Aorta (tissue), 5 donors: ENCODE results near the gene BIVM. TPM values are rescaled to one million over a fixed set of nuclear protein-coding genes. Genes with fewer than 3 reads are reported as not detected.

Source experiments
- ATAC-seq: fragments of 200-7000 bp; cut with Tn5 transposase; one replicate; pipeline ENCODE4 v1.9.1; 2022; ENCODE audit warnings: moderate library complexity; ENCODE audit not compliant: low FRiP score
- DNase-seq, 2 donors: peaks; one replicate each; pipeline ENCODE4 v3.0.0-alpha.2; 2020
- H3K27ac ChIP-seq, 2 donors: one replicate each; pipeline ENCODE4 v1.5.1; 2013; ENCODE audit warnings: low read length in 2 of 2, mild to moderate bottlenecking in 2 of 2, moderate library complexity in 2 of 2, control low read depth in 1 of 2, inconsistent platforms in 1 of 2, low read depth in 1 of 2
- H3K27me3 ChIP-seq, 2 donors: one replicate each; pipeline ENCODE4 v1.6.1; 2013; ENCODE audit warnings: control low read depth in 1 of 2, low read length in 1 of 2, mild to moderate bottlenecking in 1 of 2, moderate library complexity in 1 of 2; ENCODE audit not compliant: insufficient read depth in 2 of 2, control insufficient read depth in 1 of 2
- H3K36me3 ChIP-seq, 2 donors: one replicate each; pipeline ENCODE4 v1.6.1; 2013; ENCODE audit warnings: control low read depth in 1 of 2, low read length in 1 of 2, mild to moderate bottlenecking in 1 of 2; ENCODE audit not compliant: insufficient read depth in 2 of 2, control insufficient read depth in 1 of 2
- H3K4me1 ChIP-seq, 2 donors: one replicate each; pipeline ENCODE4 v1.6.1; 2013; ENCODE audit warnings: low read length in 2 of 2, control low read depth in 1 of 2, mild to moderate bottlenecking in 1 of 2, moderate library complexity in 1 of 2; ENCODE audit not compliant: insufficient read depth in 2 of 2, control insufficient read depth in 1 of 2
- H3K4me3 ChIP-seq, 2 donors: one replicate each; pipeline ENCODE4 v1.5.1; 2013; ENCODE audit warnings: low read length in 2 of 2, control low read depth in 1 of 2, mild to moderate bottlenecking in 1 of 2
- H3K9me3 ChIP-seq: one replicate; pipeline ENCODE4 v1.6.1; 2013; ENCODE audit warnings: mild to moderate bottlenecking, low read length; ENCODE audit not compliant: control insufficient read depth
- WGBS, 2 donors: extraction: QIAGEN DNeasy Blood & Tissue Kit; methylation state at CpG; one replicate each; pipeline ENCODE4 v1.1.7; 2013; 5-methylcytosine and 5-hydroxymethylcytosine counted together
- intact Hi-C, 2 donors: fragments of 100-400 bp; cut with DNase I; formaldehyde crosslinking; loops; one replicate each; pipeline versions ENCODE4 v1.14.2 to v1.15.0; 2022
- long read RNA-seq, 2 donors: library from polyadenylated mRNA; unstranded; transcript quantifications; one replicate each; pipeline ENCODE4 v2.0.0, GENCODE V29; 2020 to 2021
- polyA plus RNA-seq, 2 donors: library from polyadenylated mRNA; stranded (reverse); fragments of 200-250 nt; gene quantifications; one replicate each; pipeline ENCODE4 v1.2.3, GENCODE V29; 2013
- total RNA-seq, 2 donors: library from RNA; stranded (reverse); fragmentation: NEBNext Ultra II Directional; extraction: Animal tissue kit (Norgen Biotek cat#: 25700); gene quantifications; one replicate each; pipeline ENCODE4 v1.2.1, GENCODE V29; 2021
- donor health status: healthy with polysubstance abuse.
- donor health status: Bipolar disorder and iron deficiency.
- donor health status: DM: no; HTN: no; CAD: no.
- donor health status: DM: no; HTN: no; CAD: no.
- donor health status: DM: yes; HTN: yes; CAD: no.

Gene BIVM, protein sequence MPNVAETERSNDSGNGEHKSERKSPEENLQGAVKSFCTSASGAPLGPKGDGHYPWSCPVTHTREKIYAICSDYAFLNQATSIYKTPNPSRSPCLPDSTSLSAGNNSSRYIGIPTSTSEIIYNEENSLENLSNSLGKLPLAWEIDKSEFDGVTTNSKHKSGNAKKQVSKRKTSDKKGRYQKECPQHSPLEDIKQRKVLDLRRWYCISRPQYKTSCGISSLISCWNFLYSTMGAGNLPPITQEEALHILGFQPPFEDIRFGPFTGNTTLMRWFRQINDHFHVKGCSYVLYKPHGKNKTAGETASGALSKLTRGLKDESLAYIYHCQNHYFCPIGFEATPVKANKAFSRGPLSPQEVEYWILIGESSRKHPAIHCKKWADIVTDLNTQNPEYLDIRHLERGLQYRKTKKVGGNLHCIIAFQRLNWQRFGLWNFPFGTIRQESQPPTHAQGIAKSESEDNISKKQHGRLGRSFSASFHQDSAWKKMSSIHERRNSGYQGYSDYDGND
- total RNA-seq (10 to 100 TPM; 15.6 to 30.4 TPM), polyA plus RNA-seq (10 to 100 TPM in 1 of 2 donors, 1 to 10 TPM in 1; 5.1 to 17.6 TPM)
- long read RNA-seq, donor 1, transcript BIVM-201 (11 exons, 3,859 nt), result major isoform, 8 of 18 reads
- long read RNA-seq, donor 1, partial matches to known transcripts, result 1 of 18 reads
- long read RNA-seq, donor 1, other reads (novel, unspliced or antisense), result 9 of 18 reads
- long read RNA-seq, donor 2, partial matches to known transcripts, result 1 of 5 reads
- long read RNA-seq, donor 2, other reads (novel, unspliced or antisense), result 3 of 5 reads

DNA sequence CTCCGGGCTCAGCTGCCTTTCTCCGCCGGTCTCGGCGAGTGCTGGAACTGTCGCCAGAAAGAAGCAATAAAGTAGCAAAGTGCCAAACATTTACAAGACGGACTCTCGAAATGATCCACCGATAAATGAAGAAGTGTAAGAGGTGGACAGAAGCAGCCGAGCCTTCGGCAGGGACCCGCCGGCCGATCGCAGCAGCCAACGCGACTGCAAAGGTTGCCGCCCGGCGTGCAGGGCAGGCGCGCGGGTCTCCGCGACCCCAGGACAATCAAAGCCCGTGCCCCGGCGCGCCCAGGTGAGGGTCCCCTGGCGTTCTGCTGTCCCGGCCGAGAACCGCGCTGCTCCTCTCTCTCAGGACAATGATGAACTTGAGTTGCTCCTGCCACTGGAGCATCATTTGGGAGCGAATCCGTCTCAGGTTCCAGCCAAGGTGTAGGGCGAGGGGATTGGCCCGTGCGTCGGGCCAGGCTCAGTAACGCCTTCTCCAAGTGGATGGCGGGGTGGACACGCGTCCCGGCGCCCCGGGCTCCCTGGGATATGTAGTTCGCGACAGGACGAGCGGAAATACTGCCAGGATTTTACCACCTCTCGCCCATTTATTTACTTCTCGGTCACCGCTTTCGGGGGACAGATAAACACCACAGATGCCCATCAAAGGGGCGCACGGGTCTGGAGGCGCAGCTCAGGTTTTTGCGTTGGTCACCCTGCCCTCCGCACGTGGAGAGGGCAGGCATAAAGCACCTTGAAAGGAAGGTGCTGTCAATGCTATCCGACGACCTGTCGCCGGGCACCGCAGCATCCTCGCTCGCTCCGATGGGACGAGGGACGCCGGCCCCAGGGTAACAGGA lies at the start of gene BIVM, which contains the start of gene POGLUT2:
TSS of gene BIVM (plus strand) at position 539 of the 845 bp plus-strand sequence. CDS start 8,149 bp downstream, outside the sequence.
TSS of gene POGLUT2 (minus strand) at position 396 of the 845 bp plus-strand sequence. CDS start at position 90, 306 bp downstream.
- Histone ChIP-seq H3K9me3 (no peaks in the 10 kb centered on the region), H3K27me3 (no peaks in the 10 kb centered on the region), H3K4me3 (peak within 1 kb of the TSS; percentile 65 to 66), H3K27ac (peak within 1 kb of the TSS in 1 of 2 donors; percentile 25), H3K4me1 (no peaks in the 10 kb centered on the region), H3K36me3 (no peaks in the 10 kb centered on the region)
- ATAC-seq, result peak; percentile 96
- intact Hi-C loops, result loop anchor here (2.0 to 5.0 kb wide), 3 partner anchors 26 to 202 kb away; partner anchors contain the start of genes ERCC5 (in 1 of the 2), TEX30 (in 1 of the 2) and TPP2 (in 1 of the 2)
- WGBS, 2 donors, result 0% methylated on average over 72 of the region's 72 CpGs
- peak; percentile 94 to 95 for DNase-seq

DNA sequence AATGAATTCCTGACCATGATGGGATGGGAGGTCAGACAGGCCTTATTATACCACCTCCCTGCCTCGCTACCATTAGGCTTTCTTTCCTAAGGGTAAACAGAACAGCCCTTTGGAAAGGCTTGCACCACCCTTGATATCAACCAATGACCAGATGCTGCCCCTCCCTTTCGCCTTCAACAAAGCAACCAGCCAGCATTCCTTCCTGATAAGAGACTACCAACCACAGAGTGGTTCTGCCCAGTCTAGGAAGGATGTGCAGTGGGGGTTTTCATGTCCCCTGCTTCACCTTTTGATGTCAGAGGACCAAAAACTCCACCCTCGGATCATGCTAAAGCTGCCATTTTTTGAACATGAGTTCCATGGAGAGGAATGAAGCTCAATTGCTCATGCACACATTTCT lies 47.0 kb upstream of the BIVM start:
- H3K27ac ChIP-seq, result no peak overlapping the region
- peaks cover 4% of the 10 kb centered on the region for H3K9me3 ChIP-seq
- DNase-seq (no peak), ATAC-seq (no peak)
- 92 to 97% methylated on average over 3 of the region's 3 CpGs for WGBS, 2 donors
- no peak overlapping the region for H3K4me3 ChIP-seq
- no peaks in the 10 kb centered on the region for H3K27me3 ChIP-seq
- H3K4me1 ChIP-seq, result no peaks in the 10 kb centered on the region
- H3K36me3 ChIP-seq, result no peaks in the 10 kb centered on the region
- intact Hi-C loops, result no loop called here

DNA sequence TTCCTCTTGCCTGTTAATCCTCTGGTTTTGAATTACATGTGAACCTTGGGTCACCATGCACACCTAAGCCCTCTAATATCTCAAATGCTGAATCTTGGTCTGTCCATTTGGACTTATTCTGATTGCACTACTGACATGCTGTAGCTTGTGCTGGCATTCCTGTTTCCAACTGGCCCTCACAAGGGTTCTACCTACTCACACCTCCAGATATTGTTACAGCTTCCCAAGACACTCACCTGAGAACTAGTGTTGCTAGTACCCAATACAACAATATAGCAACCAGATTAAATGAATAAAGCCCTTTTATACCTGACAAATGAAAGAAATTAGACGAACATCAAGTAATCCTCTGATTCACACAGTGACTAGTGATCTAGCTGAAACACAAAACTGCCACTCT lies 41.9 kb upstream of the BIVM start:
- H3K4me3 ChIP-seq, result no peak overlapping the region
- WGBS, 2 donors, result 89 to 93% methylated on average over 1 of the region's 1 CpG
- ATAC-seq (no peak), DNase-seq (no peak)
- H3K4me1 ChIP-seq, result no peaks in the 10 kb centered on the region
- H3K36me3 ChIP-seq, result no peaks in the 10 kb centered on the region
- intact Hi-C loops, result no loop called here
- no peak overlapping the region for H3K27ac ChIP-seq
- H3K27me3 ChIP-seq, result no peaks in the 10 kb centered on the region
- peaks cover 1% of the 10 kb centered on the region for H3K9me3 ChIP-seq

DNA sequence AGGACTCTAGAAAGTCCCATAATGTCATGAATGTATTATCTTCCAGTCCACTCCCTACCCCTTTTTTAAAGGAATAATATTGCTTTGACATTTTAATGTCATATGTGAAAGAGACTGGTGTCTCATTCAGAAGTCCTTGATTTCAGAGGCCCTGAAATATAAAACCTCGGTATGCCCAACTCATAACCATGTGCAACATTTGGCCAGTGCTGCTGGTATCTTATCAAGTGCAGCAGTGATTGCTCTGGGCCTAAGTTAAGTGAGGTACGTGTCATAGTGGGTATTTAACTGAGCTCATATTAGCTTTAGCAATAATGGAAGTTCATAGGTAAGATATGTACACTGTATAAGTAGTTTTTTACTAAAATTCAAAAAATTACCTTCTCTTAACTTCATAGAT lies 40.1 kb upstream of the BIVM start:
- Histone ChIP-seq H3K27ac (no peak overlapping the region), H3K4me3 (no peak overlapping the region), H3K36me3 (no peaks in the 10 kb centered on the region), H3K27me3 (no peaks in the 10 kb centered on the region), H3K4me1 (no peaks in the 10 kb centered on the region), H3K9me3 (no peaks in the 10 kb centered on the region)
- no peak for ATAC-seq
- intact Hi-C loops, result no loop called here
- 77 to 83% methylated on average over 2 of the region's 2 CpGs for WGBS, 2 donors
- DNase-seq, result no peak

DNA sequence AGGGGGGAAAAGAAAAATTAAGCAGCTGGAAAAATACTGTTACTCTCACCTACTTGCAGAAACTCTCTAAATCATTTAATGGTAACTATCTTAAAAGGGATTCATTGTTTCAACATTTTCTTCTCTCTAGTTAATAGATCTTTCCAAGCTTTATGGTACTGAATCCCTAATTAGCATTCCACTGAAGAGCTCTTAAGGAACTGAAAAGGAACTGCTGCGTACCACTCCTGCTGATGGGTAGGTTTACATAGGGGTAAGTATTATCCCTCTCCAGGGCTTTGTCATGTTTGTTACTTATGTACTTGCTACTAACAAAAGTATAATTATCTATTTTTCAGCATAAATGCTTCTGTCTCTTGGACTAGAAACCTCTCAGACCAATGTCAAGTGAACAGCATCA lies 37.8 kb upstream of the BIVM start:
- intact Hi-C loops, result no loop called here
- no peaks in the 10 kb centered on the region for H3K36me3 ChIP-seq
- DNase-seq, result no peak
- H3K27me3 ChIP-seq, result no peaks in the 10 kb centered on the region
- no peak overlapping the region for H3K4me3 ChIP-seq
- no peaks in the 10 kb centered on the region for H3K4me1 ChIP-seq
- no peaks in the 10 kb centered on the region for H3K9me3 ChIP-seq
- WGBS, 2 donors, result 93 to 100% methylated on average over 1 of the region's 1 CpG
- ATAC-seq, result no peak
- no peak overlapping the region for H3K27ac ChIP-seq

DNA sequence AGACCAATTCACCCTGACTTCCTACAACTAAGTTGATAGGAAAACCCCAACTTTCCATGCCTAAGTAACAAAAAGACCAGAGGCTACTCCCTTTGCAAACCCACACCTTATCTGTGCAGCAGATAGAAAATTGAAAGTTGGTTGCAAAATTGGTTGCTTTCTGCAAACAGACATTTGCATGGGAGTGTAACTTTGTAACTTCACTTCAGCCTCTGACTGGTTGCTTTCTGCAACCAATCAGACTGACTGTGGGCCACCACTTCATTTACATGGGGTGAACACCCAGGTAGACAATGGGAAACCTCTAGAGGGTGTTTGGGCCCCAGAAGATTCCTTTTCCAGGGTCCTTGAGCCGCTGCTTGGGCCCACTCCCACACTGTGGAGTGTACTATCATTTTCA lies 35.2 kb upstream of the BIVM start:
- DNase-seq (no peak), ATAC-seq (no peak)
- Histone ChIP-seq H3K9me3 (no peaks in the 10 kb centered on the region), H3K27ac (no peak overlapping the region), H3K4me1 (no peaks in the 10 kb centered on the region), H3K4me3 (no peak overlapping the region), H3K27me3 (no peaks in the 10 kb centered on the region), H3K36me3 (peaks cover 0 to 3% of the 10 kb centered on the region in 2 donors)
- 93 to 100% methylated on average over 1 of the region's 1 CpG for WGBS, 2 donors
- intact Hi-C loops, result no loop called here

DNA sequence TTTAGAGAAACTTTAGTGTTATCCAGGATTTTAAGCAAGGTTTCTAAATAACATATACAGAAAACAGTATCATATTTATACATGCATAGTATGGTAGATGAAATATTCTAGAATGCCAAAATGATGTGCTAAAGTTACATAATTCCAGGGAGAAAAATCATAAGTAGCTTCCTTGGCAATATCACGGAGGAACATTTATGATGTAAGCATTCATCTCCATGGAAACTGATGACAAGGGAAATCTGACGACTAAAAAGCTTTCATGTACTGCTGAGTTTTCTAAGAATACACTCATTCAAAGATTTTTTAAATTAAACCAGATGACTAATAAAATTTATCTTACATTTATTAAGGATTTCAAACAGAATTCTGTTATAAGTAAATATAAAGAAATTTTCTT lies 30.0 kb upstream of the BIVM start:
- intact Hi-C loops, result no loop called here
- Histone ChIP-seq H3K36me3 (peaks cover 0 to 3% of the 10 kb centered on the region in 2 donors), H3K27ac (no peak overlapping the region), H3K27me3 (no peaks in the 10 kb centered on the region), H3K4me1 (no peaks in the 10 kb centered on the region), H3K9me3 (no peaks in the 10 kb centered on the region), H3K4me3 (no peak overlapping the region)
- DNase-seq (no peak), ATAC-seq (no peak)
- WGBS, 2 donors, result 48 to 56% methylated on average over 2 of the region's 2 CpGs

DNA sequence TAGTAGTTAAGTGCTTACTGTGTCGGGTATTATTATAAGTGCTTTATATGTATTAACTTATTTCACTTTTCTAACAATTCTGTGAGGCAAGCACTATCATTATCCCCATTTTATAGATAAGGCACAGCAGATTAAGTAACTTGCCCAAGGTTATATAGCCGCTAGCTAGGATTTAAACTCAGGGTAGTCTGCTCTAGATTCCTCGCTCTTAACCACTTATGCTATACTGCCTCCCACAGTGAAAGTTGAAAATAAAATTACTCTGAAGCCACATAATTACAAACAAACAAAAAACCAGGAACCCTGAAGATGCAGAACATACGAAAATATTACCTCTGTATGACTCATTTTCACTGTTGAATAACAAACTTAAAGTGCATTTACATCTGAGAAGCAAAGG lies 29.2 kb upstream of the BIVM start:
- H3K27ac ChIP-seq, result no peak overlapping the region
- DNase-seq (no peak), ATAC-seq (no peak)
- WGBS, 2 donors, result 72 to 75% methylated on average over 4 of the region's 4 CpGs
- H3K27me3 ChIP-seq, result no peaks in the 10 kb centered on the region
- no peak overlapping the region for H3K4me3 ChIP-seq
- no peaks in the 10 kb centered on the region for H3K4me1 ChIP-seq
- intact Hi-C loops, result loop anchor here (5.0 to 10.0 kb wide), 2 partner anchors 172 to 175 kb away; partner anchors contain the start of gene TPP2 (in 2 of the 2)
- H3K9me3 ChIP-seq, result no peaks in the 10 kb centered on the region
- peaks cover 0 to 3% of the 10 kb centered on the region in 2 donors for H3K36me3 ChIP-seq
